ENCODE data around the gene ZNF831.
A peak's percentile ranks its signal among the peaks of the same experiment; 100 is the strongest.

Gene ZNF831

GRCh38 chr20:59181936-59182335 is 18.3 kb downstream of the ZNF831 start:
- DNase-seq (ENCODE audit: low read depth), result no peak

- DNase-seq (ENCODE audit: low read depth), result no peak
These were observed 18.9 kb downstream of the ZNF831 start for GRCh38 chr20:59182401-59183044.

GRCh38 chr20:59183751-59184150 is 20.1 kb downstream of the ZNF831 start:
- DNase-seq (ENCODE audit: low read depth), result no peak

GRCh38 chr20:59184880-59185447 is 21.3 kb downstream of the ZNF831 start:
- no peak for DNase-seq (ENCODE audit: low read depth)

GRCh38 chr20:59185809-59186208 is 22.2 kb downstream of the ZNF831 start:
- no peak for DNase-seq (ENCODE audit: low read depth)

GRCh38 chr20:59190466-59190865 is 26.8 kb downstream of the ZNF831 start:
- no peak for DNase-seq (ENCODE audit: low read depth)

- no peak for DNase-seq (ENCODE audit: low read depth)
These were observed 27.6 kb downstream of the ZNF831 start for GRCh38 chr20:59191036-59191755.

GRCh38 chr20:59191756-59192532 is 28.3 kb downstream of the ZNF831 start:
- DNase-seq (ENCODE audit: low read depth), result no peak

GRCh38 chr20:59192533-59192896 is 28.9 kb downstream of the ZNF831 start:
- no peak for DNase-seq (ENCODE audit: low read depth)

- no peak for DNase-seq (ENCODE audit: low read depth)
These were observed 29.7 kb downstream of the ZNF831 start for GRCh38 chr20:59193325-59193724.

- DNase-seq (ENCODE audit: low read depth), result no peak
These were observed 30.7 kb downstream of the ZNF831 start for GRCh38 chr20:59194023-59194935.

- DNase-seq (ENCODE audit: low read depth), result no peak
These were observed 31.8 kb downstream of the ZNF831 start for GRCh38 chr20:59195316-59195993.

GRCh38 chr20:59204165-59204894 is 40.7 kb downstream of the ZNF831 start:
- no peak for DNase-seq (ENCODE audit: low read depth)

GRCh38 chr20:59205044-59205443 is 41.4 kb downstream of the ZNF831 start:
- no peak for DNase-seq (ENCODE audit: low read depth)

GRCh38 chr20:59207235-59207634 is 43.6 kb downstream of the ZNF831 start:
- DNase-seq (ENCODE audit: low read depth), result no peak

GRCh38 chr20:59207742-59208357 is 44.2 kb downstream of the ZNF831 start:
- peak; percentile 70 for DNase-seq (ENCODE audit: low read depth)

GRCh38 chr20:59210186-59210585 is 46.6 kb downstream of the ZNF831 start:
- no peak for DNase-seq (ENCODE audit: low read depth)

- no peak for DNase-seq (ENCODE audit: low read depth)
These were observed 47.7 kb downstream of the ZNF831 start for GRCh38 chr20:59211208-59211765.

- DNase-seq (ENCODE audit: low read depth), result no peak
These were observed 50.5 kb downstream of the ZNF831 start for GRCh38 chr20:59214073-59214472.
